Stimulated activated CD4-positive, alpha-beta T cell treated with anti-CD3 and anti-CD28 coated beads, Interleukin-15, amount 100 ng/mL, for 24 hours (primary cell): Measurements from ENCODE around the gene PLXNA2.

ENCODE experiments used
- DNase-seq: peaks from one replicate; pipeline ENCODE4 v3.0.0-alpha.2; 2020

The PLXNA2 gene

GRCh38 chr1:208175508-208175895, 68.7 kb downstream of the PLXNA2 start:
- DNase-seq: no peak

GRCh38 chr1:208174731-208175507, 69.3 kb downstream of the PLXNA2 start:
- no peak for DNase-seq

- no peak for DNase-seq
Observed at GRCh38 chr1:208174200-208174599, 70.0 kb downstream of the PLXNA2 start.

GRCh38 chr1:208173749-208174148, 70.4 kb downstream of the PLXNA2 start:
- no peak for DNase-seq

- no peak for DNase-seq
Observed at GRCh38 chr1:208172423-208173145, 71.6 kb downstream of the PLXNA2 start.

- no peak for DNase-seq
Observed at GRCh38 chr1:208171616-208172422, 72.4 kb downstream of the PLXNA2 start.

- no peak for DNase-seq
Observed at GRCh38 chr1:208170252-208170651, 73.9 kb downstream of the PLXNA2 start.

- no peak for DNase-seq
Observed at GRCh38 chr1:208169081-208169879, 74.9 kb downstream of the PLXNA2 start.

GRCh38 chr1:208167261-208167869, 76.8 kb downstream of the PLXNA2 start:
- no peak for DNase-seq

- no peak for DNase-seq
Observed at GRCh38 chr1:208166340-208167138, 77.6 kb downstream of the PLXNA2 start.

- DNase-seq: no peak
Observed at GRCh38 chr1:208165659-208166058, 78.5 kb downstream of the PLXNA2 start.

- no peak for DNase-seq
Observed at GRCh38 chr1:208164609-208165008, 79.6 kb downstream of the PLXNA2 start.

GRCh38 chr1:208163539-208163938, 80.6 kb downstream of the PLXNA2 start:
- no peak for DNase-seq

GRCh38 chr1:208162903-208163302, 81.3 kb downstream of the PLXNA2 start:
- DNase-seq: no peak

- no peak for DNase-seq
Observed at GRCh38 chr1:208161656-208162375, 82.4 kb downstream of the PLXNA2 start.

- no peak for DNase-seq
Observed at GRCh38 chr1:208161005-208161404, 83.2 kb downstream of the PLXNA2 start.

- DNase-seq: no peak
Observed at GRCh38 chr1:208160259-208160819, 83.8 kb downstream of the PLXNA2 start.

- DNase-seq: no peak
Observed at GRCh38 chr1:208159555-208160258, 84.5 kb downstream of the PLXNA2 start.
